ENCODE results near the gene MN1. TPM values are rescaled to one million over a fixed set of nuclear protein-coding genes. Genes with fewer than 3 reads are reported as not detected.

MN1 gene
- total and polyA plus RNA-seq, 4 experiments from 2014 or later: 0.02 to 0.58 (median 0.35) TPM; not detected in 1

DNA sequence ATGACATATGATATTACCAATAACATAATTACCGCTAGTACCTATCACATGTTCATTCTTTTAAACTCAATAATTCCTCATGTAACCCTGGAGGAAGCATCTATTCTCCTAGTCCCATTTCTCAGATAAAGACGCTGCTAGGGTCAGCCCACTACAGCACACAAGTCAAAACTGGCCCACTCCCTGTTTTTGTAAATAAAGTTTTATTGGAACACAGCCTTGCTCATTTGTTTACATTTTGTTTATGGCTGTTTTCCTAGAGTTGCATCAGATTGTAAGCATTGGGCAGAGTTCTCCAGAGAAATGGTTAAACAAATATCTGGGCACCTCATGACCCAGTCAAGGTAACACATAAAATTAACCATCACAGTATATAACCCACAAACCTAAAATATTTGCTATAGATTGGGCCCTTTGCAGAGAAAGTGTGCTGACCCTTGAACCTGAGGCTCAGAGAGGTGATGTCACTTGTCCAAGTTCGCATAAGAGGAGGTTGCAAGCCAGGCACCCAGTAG lies 36.8 kb downstream of the MN1 start:
- intact Hi-C loops (cut with micrococcal nuclease): no loop called here
- H3K4me1 ChIP-seq (ENCODE audit: insufficient read depth, low read length): no peaks in the 10 kb centered on the region
- ChIA-PET CTCF (ENCODE audit: partially characterized antibody) (no interaction called here), POLR2A (ENCODE audit: partially characterized antibody) (no interaction called here)
- DNase-seq: no peak
- H3K4me1 Mint-ChIP-seq: no peaks in the 10 kb centered on the region
- H3K9me3 Mint-ChIP-seq: peaks cover 0 to 2% (median 0%) of the 10 kb centered on the region in 8 donors
- no peak overlapping the region for H3K4me3 ChIP-seq (ENCODE audit: low read length in 2 of 2)
- H3K4me3 Mint-ChIP-seq: no peak overlapping the region
- H3K27ac ChIP-seq (ENCODE audit: low read depth, low read length): no peak overlapping the region
- H3K27me3 Mint-ChIP-seq: peaks cover 2% of the 10 kb centered on the region in 2 donors
- H3K27ac Mint-ChIP-seq: no peak overlapping the region
- H3K36me3 Mint-ChIP-seq: no peaks in the 10 kb centered on the region
- H3K36me3 ChIP-seq (ENCODE audit: insufficient read depth, low read length): no peaks in the 10 kb centered on the region
- no peaks in the 10 kb centered on the region for H3K27me3 ChIP-seq (ENCODE audit: insufficient read depth, low read length)
- no peaks in the 10 kb centered on the region for H3K9me3 ChIP-seq (ENCODE audit: control insufficient read depth in 1 of 2, low read length in 2 of 2)

- Mint-ChIP-seq H3K4me3 (no peak overlapping the region), H3K4me1 (no peaks in the 10 kb centered on the region), H3K36me3 (no peaks in the 10 kb centered on the region), H3K27ac (no peak overlapping the region), H3K9me3 (peaks cover 0 to 2% (median 0%) of the 10 kb centered on the region in 8 donors), H3K27me3 (peaks cover 2 to 3% of the 10 kb centered on the region in 2 donors)
- DNase-seq: no peak
- ChIA-PET POLR2A (ENCODE audit: partially characterized antibody) (no interaction called here), CTCF (ENCODE audit: partially characterized antibody) (no interaction called here)
- Histone ChIP-seq H3K27ac (ENCODE audit: low read depth, low read length) (no peak overlapping the region), H3K9me3 (ENCODE audit: control insufficient read depth in 1 of 2, low read length in 2 of 2) (no peaks in the 10 kb centered on the region), H3K27me3 (ENCODE audit: insufficient read depth, low read length) (no peaks in the 10 kb centered on the region), H3K36me3 (ENCODE audit: insufficient read depth, low read length) (no peaks in the 10 kb centered on the region), H3K4me3 (ENCODE audit: low read length in 2 of 2) (no peak overlapping the region), H3K4me1 (ENCODE audit: insufficient read depth, low read length) (no peaks in the 10 kb centered on the region)
- intact Hi-C loops (cut with micrococcal nuclease): no loop called here
Observed at GRCh38 chr22:27761665-27762064, 39.9 kb downstream of the MN1 start.

GRCh38 chr22:27761000-27761399 lies 40.6 kb downstream of the MN1 start:
- H3K36me3 Mint-ChIP-seq: no peaks in the 10 kb centered on the region
- intact Hi-C loops (cut with micrococcal nuclease): no loop called here
- ChIA-PET CTCF (ENCODE audit: partially characterized antibody) (no interaction called here), POLR2A (ENCODE audit: partially characterized antibody) (no interaction called here)
- no peaks in the 10 kb centered on the region for H3K9me3 ChIP-seq (ENCODE audit: control insufficient read depth in 1 of 2, low read length in 2 of 2)
- H3K4me3 ChIP-seq (ENCODE audit: low read length in 2 of 2): no peak overlapping the region
- DNase-seq: no peak
- no peaks in the 10 kb centered on the region for H3K27me3 ChIP-seq (ENCODE audit: insufficient read depth, low read length)
- no peak overlapping the region for H3K27ac ChIP-seq (ENCODE audit: low read depth, low read length)
- no peaks in the 10 kb centered on the region for H3K36me3 ChIP-seq (ENCODE audit: insufficient read depth, low read length)
- no peaks in the 10 kb centered on the region for H3K4me1 Mint-ChIP-seq
- no peaks in the 10 kb centered on the region for H3K4me1 ChIP-seq (ENCODE audit: insufficient read depth, low read length)
- no peak overlapping the region for H3K4me3 Mint-ChIP-seq
- peaks cover 0 to 1% (median 0%) of the 10 kb centered on the region in 8 donors for H3K9me3 Mint-ChIP-seq
- H3K27me3 Mint-ChIP-seq: peaks cover 2 to 3% of the 10 kb centered on the region in 2 donors
- H3K27ac Mint-ChIP-seq: no peak overlapping the region

DNA sequence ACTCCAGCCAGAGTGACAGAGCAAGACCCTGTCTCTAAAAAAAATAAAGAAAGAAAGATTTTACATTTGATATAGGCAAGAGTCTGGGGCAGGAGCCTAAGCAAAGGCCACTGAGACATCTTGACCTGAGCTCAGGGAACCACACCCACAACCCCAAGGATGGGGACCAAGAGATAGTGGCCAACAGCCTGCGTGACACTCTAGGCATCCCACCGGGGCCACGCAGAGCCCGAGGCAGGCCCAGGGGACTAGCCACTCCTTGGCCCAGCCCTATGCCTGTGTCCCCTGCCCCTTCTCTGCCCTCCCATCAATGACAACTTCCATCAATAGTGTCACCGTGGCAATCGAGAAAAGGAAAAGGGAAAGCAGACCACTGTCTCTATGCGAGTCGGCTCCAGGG lies 41.1 kb downstream of the MN1 start:
- POLR2A ChIA-PET (ENCODE audit: partially characterized antibody): no interaction called here
- no peaks in the 10 kb centered on the region for H3K27me3 ChIP-seq (ENCODE audit: insufficient read depth, low read length)
- no peak overlapping the region for H3K4me3 Mint-ChIP-seq
- H3K4me1 Mint-ChIP-seq: no peaks in the 10 kb centered on the region
- no peak overlapping the region for H3K27ac ChIP-seq (ENCODE audit: low read depth, low read length)
- no peaks in the 10 kb centered on the region for H3K4me1 ChIP-seq (ENCODE audit: insufficient read depth, low read length)
- CTCF ChIA-PET (ENCODE audit: partially characterized antibody): no interaction called here
- no peaks in the 10 kb centered on the region for H3K9me3 ChIP-seq (ENCODE audit: control insufficient read depth in 1 of 2, low read length in 2 of 2)
- H3K36me3 ChIP-seq (ENCODE audit: insufficient read depth, low read length): no peaks in the 10 kb centered on the region
- H3K27me3 Mint-ChIP-seq: peaks cover 2 to 3% of the 10 kb centered on the region in 2 donors
- H3K27ac Mint-ChIP-seq: no peak overlapping the region
- H3K4me3 ChIP-seq (ENCODE audit: low read length in 2 of 2): no peak overlapping the region
- intact Hi-C loops (cut with micrococcal nuclease): no loop called here
- H3K9me3 Mint-ChIP-seq: no peaks in the 10 kb centered on the region
- no peak for DNase-seq
- H3K36me3 Mint-ChIP-seq: no peaks in the 10 kb centered on the region

DNA sequence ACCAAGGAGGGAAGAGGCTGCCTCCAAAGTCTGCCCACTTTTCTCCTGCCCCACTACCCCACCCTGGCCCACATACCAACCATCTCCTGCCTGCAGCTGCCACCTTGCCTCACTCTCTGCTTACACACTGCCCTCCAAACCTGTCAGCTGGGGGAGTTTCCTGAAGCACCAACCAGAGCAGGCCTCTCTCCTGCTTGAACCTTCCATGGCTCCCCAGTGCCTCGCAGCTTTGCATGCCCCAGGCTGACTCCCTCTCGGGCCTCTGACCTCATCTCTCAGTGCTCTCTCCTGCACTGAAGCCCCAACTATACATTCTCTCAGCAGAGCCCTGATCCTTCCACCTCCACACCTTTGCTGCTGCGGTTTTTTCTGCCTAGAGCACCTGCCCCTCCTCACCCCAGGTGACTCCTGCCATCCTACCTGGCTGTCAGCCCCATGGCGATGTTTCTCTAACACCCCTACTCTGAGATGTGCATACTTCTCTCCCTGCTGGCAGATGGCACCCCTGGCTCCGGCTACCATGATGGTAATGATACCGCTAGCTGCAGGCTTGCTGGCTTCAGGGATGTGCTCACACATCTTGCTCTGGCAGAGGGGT lies 43.5 kb downstream of the MN1 start:
- Mint-ChIP-seq H3K27me3 (peaks cover 2 to 3% of the 10 kb centered on the region in 2 donors), H3K27ac (no peak overlapping the region), H3K4me1 (no peaks in the 10 kb centered on the region), H3K9me3 (no peaks in the 10 kb centered on the region), H3K36me3 (no peaks in the 10 kb centered on the region), H3K4me3 (no peak overlapping the region)
- CTCF ChIA-PET (ENCODE audit: partially characterized antibody): no interaction called here
- Histone ChIP-seq H3K4me1 (ENCODE audit: insufficient read depth, low read length) (no peaks in the 10 kb centered on the region), H3K4me3 (ENCODE audit: low read length in 2 of 2) (no peak overlapping the region), H3K27ac (ENCODE audit: low read depth, low read length) (no peak overlapping the region), H3K27me3 (ENCODE audit: insufficient read depth, low read length) (no peaks in the 10 kb centered on the region), H3K9me3 (ENCODE audit: control insufficient read depth in 1 of 2, low read length in 2 of 2) (no peaks in the 10 kb centered on the region), H3K36me3 (ENCODE audit: insufficient read depth, low read length) (no peaks in the 10 kb centered on the region)
- intact Hi-C loops (cut with micrococcal nuclease): no loop called here
- no peak for DNase-seq
- POLR2A ChIA-PET (ENCODE audit: partially characterized antibody): no interaction called here

DNA sequence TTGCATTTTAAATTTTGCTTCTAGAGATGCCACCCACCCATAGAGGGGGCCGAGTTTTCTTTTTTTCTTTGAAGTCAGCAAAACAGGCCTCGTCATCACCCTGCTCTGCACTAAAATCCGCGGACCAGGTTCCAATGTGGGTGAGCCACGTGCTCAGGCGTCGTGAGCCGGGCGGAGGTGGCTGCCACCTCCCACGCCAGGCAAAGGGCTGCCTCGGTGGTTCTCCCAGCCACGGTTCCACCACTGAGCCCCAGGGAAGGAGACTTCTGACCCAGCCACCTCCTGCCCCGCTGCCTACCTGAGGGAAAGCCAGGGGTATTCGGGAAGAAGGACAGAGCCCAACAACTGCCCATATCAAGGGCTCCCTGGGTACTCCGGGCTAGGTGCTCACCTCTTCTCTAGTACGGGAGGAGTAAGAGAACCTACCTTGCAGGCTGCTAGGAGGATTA lies 45.3 kb downstream of the MN1 start:
- Histone ChIP-seq H3K27ac (ENCODE audit: low read depth, low read length) (no peak overlapping the region), H3K9me3 (ENCODE audit: control insufficient read depth in 1 of 2, low read length in 2 of 2) (no peaks in the 10 kb centered on the region), H3K4me3 (ENCODE audit: low read length in 2 of 2) (no peak overlapping the region), H3K27me3 (ENCODE audit: insufficient read depth, low read length) (no peaks in the 10 kb centered on the region), H3K36me3 (ENCODE audit: insufficient read depth, low read length) (no peaks in the 10 kb centered on the region), H3K4me1 (ENCODE audit: insufficient read depth, low read length) (no peaks in the 10 kb centered on the region)
- ChIA-PET CTCF (ENCODE audit: partially characterized antibody) (no interaction called here), POLR2A (ENCODE audit: partially characterized antibody) (no interaction called here)
- H3K27ac Mint-ChIP-seq: no peak overlapping the region
- intact Hi-C loops (cut with micrococcal nuclease): no loop called here
- DNase-seq: no peak
- H3K4me3 Mint-ChIP-seq: no peak overlapping the region
- H3K4me1 Mint-ChIP-seq: no peaks in the 10 kb centered on the region
- H3K9me3 Mint-ChIP-seq: no peaks in the 10 kb centered on the region
- peaks cover 2 to 4% of the 10 kb centered on the region in 2 donors for H3K27me3 Mint-ChIP-seq
- no peaks in the 10 kb centered on the region for H3K36me3 Mint-ChIP-seq

GRCh38 chr22:27755521-27756211 lies 45.9 kb downstream of the MN1 start:
- H3K27ac Mint-ChIP-seq: no peak overlapping the region

More at GRCh38 chr22:27755521-27756211, 45.9 kb downstream of the MN1 start:
- peaks cover 1 to 5% of the 10 kb centered on the region in 2 donors for H3K27me3 Mint-ChIP-seq
- no peaks in the 10 kb centered on the region for H3K36me3 Mint-ChIP-seq
- Histone ChIP-seq H3K27me3 (ENCODE audit: insufficient read depth, low read length) (no peaks in the 10 kb centered on the region), H3K9me3 (ENCODE audit: control insufficient read depth in 1 of 2, low read length in 2 of 2) (no peaks in the 10 kb centered on the region), H3K4me1 (ENCODE audit: insufficient read depth, low read length) (no peaks in the 10 kb centered on the region), H3K36me3 (ENCODE audit: insufficient read depth, low read length) (no peaks in the 10 kb centered on the region), H3K4me3 (ENCODE audit: low read length in 2 of 2) (no peak overlapping the region), H3K27ac (ENCODE audit: low read depth, low read length) (no peak overlapping the region)
- ChIA-PET POLR2A (ENCODE audit: partially characterized antibody) (no interaction called here), CTCF (ENCODE audit: partially characterized antibody) (no interaction called here)
- no peaks in the 10 kb centered on the region for H3K4me1 Mint-ChIP-seq
- no peak overlapping the region for H3K4me3 Mint-ChIP-seq
- no peaks in the 10 kb centered on the region for H3K9me3 Mint-ChIP-seq
- DNase-seq: no peak
- intact Hi-C loops (cut with micrococcal nuclease): no loop called here
